HepG2 (cell line): ENCODE measurements around the gene CYP21A2. TPM values are rescaled to one million over a fixed set of nuclear protein-coding genes. Genes with fewer than 3 reads are reported as not detected.
A peak's percentile ranks its signal among the peaks of the same experiment; 100 is the strongest.

Experiments used
- ARNT ChIP-seq: fragments of 450-650 bp; IDR thresholded peaks from 2 replicates; pipeline ENCODE4 v1.6.1; 2017
- ATF6 ChIP-seq: sonication (generic); formaldehyde crosslinking; conservative IDR thresholded peaks from 2 replicates; pipeline ENCODE4 v1.4.0; 2020; ENCODE audit warnings: missing genetic modification reagents
- BCL6 ChIP-seq: IDR thresholded peaks from 2 replicates; pipeline ENCODE4 v1.6.1; 2016; ENCODE audit warnings: missing genetic modification reagents, missing compliant biosample characterization
- CCAR2 ChIP-seq: fragments of 200-400 bp; formaldehyde crosslinking; optimal IDR thresholded peaks from 2 replicates; pipeline ENCODE3; 2018; ENCODE audit warnings: low read depth, mild to moderate bottlenecking, low read length, moderate library complexity
- CREM ChIP-seq, 2 experiments: sonication (generic) in 1 of 2; formaldehyde crosslinking in 1 of 2; IDR thresholded peaks; 2 replicates each; pipeline versions ENCODE4 v1.4.0 to v1.6.1; 2016 to 2020; ENCODE audit warnings: antibody characterized with exemption in 1 of 2, mild to moderate bottlenecking in 1 of 2, missing genetic modification reagents in 1 of 2
- DMTF1 ChIP-seq: sonication (generic); formaldehyde crosslinking; IDR thresholded peaks from 2 replicates; pipeline ENCODE4 v1.4.0; 2020; ENCODE audit warnings: mild to moderate bottlenecking, missing genetic modification reagents
- HNRNPK ChIP-seq: fragments of 200-400 bp; formaldehyde crosslinking; IDR thresholded peaks from 2 replicates; pipeline ENCODE4 v1.6.1; 2018; ENCODE audit warnings: low read length, low read depth, moderate library complexity, mild to moderate bottlenecking; ENCODE audit not compliant: poor library complexity, severe bottlenecking
- MIER2 ChIP-seq: IDR thresholded peaks from 2 replicates; pipeline ENCODE4 v1.6.1; 2016; ENCODE audit warnings: missing biosample characterization, missing genetic modification reagents
- NKX3-1 ChIP-seq: sonication (generic); formaldehyde crosslinking; IDR thresholded peaks from 2 replicates; pipeline ENCODE4 v1.5.0; 2020; ENCODE audit warnings: missing genetic modification reagents
- PHF5A ChIP-seq: IDR thresholded peaks from one replicate; pipeline ENCODE4 v1.6.1; 2018; ENCODE audit warnings: low read depth, missing genetic modification reagents; ENCODE audit not compliant: unreplicated experiment
- RAD21 ChIP-seq: fragments of 450-650 bp; formaldehyde crosslinking; IDR thresholded peaks from 2 replicates; pipeline ENCODE4 v1.5.0; 2020; ENCODE audit warnings: mild to moderate bottlenecking
- RFX3 ChIP-seq: IDR thresholded peaks from 2 replicates; pipeline ENCODE4 v1.6.1; 2016; ENCODE audit warnings: missing biosample characterization, missing genetic modification reagents
- RNF219 ChIP-seq: sonication (generic); formaldehyde crosslinking; IDR thresholded peaks from 2 replicates; pipeline ENCODE4 v1.5.0; 2020; ENCODE audit warnings: mild to moderate bottlenecking, missing genetic modification reagents
- SRSF1 ChIP-seq: fragments of 200-400 bp; formaldehyde crosslinking; optimal IDR thresholded peaks from 2 replicates; pipeline ENCODE3; 2017; ENCODE audit warnings: mild to moderate bottlenecking, low read depth, low read length, moderate library complexity
- ZNF232 ChIP-seq: sonication (generic); formaldehyde crosslinking; IDR thresholded peaks from 2 replicates; pipeline ENCODE4 v1.4.0; 2020; ENCODE audit warnings: missing genetic modification reagents, borderline replicate concordance
- ZNF280D ChIP-seq: sonication (generic); formaldehyde crosslinking; IDR thresholded peaks from 2 replicates; pipeline ENCODE4 v1.5.1; 2020; ENCODE audit warnings: mild to moderate bottlenecking, missing genetic modification reagents
- ZNF619 ChIP-seq: sonication (generic); formaldehyde crosslinking; IDR thresholded peaks from 2 replicates; pipeline ENCODE4 v1.4.0; 2020; ENCODE audit warnings: mild to moderate bottlenecking, missing genetic modification reagents
- ZNF672 ChIP-seq: sonication (generic); formaldehyde crosslinking; IDR thresholded peaks from 2 replicates; pipeline ENCODE4 v1.8.1; 2022; ENCODE audit warnings: missing genetic modification reagents
- polyA plus RNA-seq, 8 experiments: library from polyadenylated mRNA; depleted of rRNA in 3 of 8; stranded (reverse) in 7 of 8; unstranded in 1 of 8; fragments of >200 nt; fragmentation: Illumina TruSeq in 4 of 8; extraction: Trizol in 4 of 8; gene quantifications; 2 replicates each; pipeline versions ENCODE4 v1.2.1 to v1.2.3, GENCODE V29; 2011 to 2016; ENCODE audit warnings: low read depth in 4 of 8, missing spikeins in 1 of 8, mixed read lengths in 1 of 8; ENCODE audit not compliant: insufficient read depth in 1 of 8
- total RNA-seq, 5 experiments: library from RNA; depleted of rRNA; stranded (reverse); fragments of >200 nt; fragmentation: Illumina TruSeq; extraction: Trizol; gene quantifications; 2 replicates each; pipeline ENCODE4 v1.2.3, GENCODE V29; 2016; ENCODE audit warnings: low read depth in 1 of 5

The CYP21A2 gene
- total and polyA plus RNA-seq, 2 of the 13 experiments (the other 11 are each of a cell fraction or from before 2014, with no cell fraction given): 1.5 to 6.3 TPM

GRCh38 chr6:32047855-32048766, 9.9 kb downstream of the CYP21A2 start (continued):
- TF ChIP-seq ATF6 (CRISPR knock-in tag): no peak; the same call in 1 of the 2 replicates
- TF ChIP-seq RFX3 (CRISPR knock-in tag): no peak
- TF ChIP-seq BCL6 (CRISPR knock-in tag): peak; percentile 36; the same call in 1 of the 2 replicates
- peak; percentile 80 for TF ChIP-seq CCAR2
- no peak for TF ChIP-seq DMTF1
- no peak for TF ChIP-seq RNF219
- peak; percentile 64; the same call in 1 of the 2 replicates for TF ChIP-seq ZNF232 (CRISPR knock-in tag)
- TF ChIP-seq SRSF1: peak; percentile 81
- no peak for TF ChIP-seq NKX3-1 (CRISPR knock-in tag)
- TF ChIP-seq ZNF619 (CRISPR knock-in tag): no peak; the same call in 1 of the 2 replicates
- TF ChIP-seq RAD21 (CRISPR knock-in tag): peak; percentile 85
- TF ChIP-seq HNRNPK: no peak
- TF ChIP-seq MIER2: peak; percentile 71; the same call in 1 of the 2 replicates
- peak; percentile 33 for TF ChIP-seq PHF5A
- no peak for TF ChIP-seq ARNT
- TF ChIP-seq ZNF672 (CRISPR knock-in tag): no peak
- peak; percentile 95 for TF ChIP-seq ZNF280D (CRISPR knock-in tag)
- TF ChIP-seq CREM (IDR thresholded peaks at IDR 0.05): no peak
- no peak for TF ChIP-seq CREM (CRISPR knock-in tag; IDR thresholded peaks at IDR 0.05)
